Uterus (tissue), 2 donors: ENCODE data around the gene SCAF11.

Source experiments
- POLR2A ChIP-seq, 2 donors: fragments of 450-650 bp; IDR thresholded peaks; one replicate each; pipeline ENCODE4 v1.6.1; 2016; ENCODE audit warnings: antibody characterized with exemption in 2 of 2, mild to moderate bottlenecking in 1 of 2, moderate library complexity in 1 of 2
- TF ChIP-seq, protein P1 (sequence below), 4 experiments: fragments of 200-600 bp in 2 of 4; fragments of 450-650 bp in 2 of 4; sonication (generic) in 2 of 4; IDR thresholded peaks; one replicate each; pipeline ENCODE4 v1.5.1; 2016 to 2019; ENCODE audit warnings: antibody characterized with exemption in 4 of 4, mild to moderate bottlenecking in 2 of 4, moderate library complexity in 1 of 4

DNA sequence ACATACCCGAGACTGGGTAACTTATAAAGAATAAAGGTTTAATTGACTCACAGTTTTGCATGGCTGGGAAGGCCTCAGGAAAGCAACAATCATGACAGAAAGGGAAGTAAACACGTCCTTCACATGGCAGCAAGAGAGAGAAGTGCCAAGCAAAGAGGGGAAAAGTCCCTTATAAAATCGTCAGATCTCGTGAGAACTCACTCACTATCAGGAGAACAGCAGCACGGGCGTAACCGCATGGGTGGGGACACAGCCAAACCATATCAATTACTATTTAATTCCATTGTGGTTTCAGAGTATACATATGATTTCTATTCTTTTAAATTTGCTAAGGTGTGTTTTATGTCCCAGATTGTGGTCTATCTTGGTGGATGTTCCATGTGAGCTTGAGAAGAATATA is 117.9 kb downstream of the SCAF11 start:
- TF ChIP-seq POLR2A (IDR thresholded peaks at IDR 0.05): no peak
- TF ChIP-seq, protein P1, sequence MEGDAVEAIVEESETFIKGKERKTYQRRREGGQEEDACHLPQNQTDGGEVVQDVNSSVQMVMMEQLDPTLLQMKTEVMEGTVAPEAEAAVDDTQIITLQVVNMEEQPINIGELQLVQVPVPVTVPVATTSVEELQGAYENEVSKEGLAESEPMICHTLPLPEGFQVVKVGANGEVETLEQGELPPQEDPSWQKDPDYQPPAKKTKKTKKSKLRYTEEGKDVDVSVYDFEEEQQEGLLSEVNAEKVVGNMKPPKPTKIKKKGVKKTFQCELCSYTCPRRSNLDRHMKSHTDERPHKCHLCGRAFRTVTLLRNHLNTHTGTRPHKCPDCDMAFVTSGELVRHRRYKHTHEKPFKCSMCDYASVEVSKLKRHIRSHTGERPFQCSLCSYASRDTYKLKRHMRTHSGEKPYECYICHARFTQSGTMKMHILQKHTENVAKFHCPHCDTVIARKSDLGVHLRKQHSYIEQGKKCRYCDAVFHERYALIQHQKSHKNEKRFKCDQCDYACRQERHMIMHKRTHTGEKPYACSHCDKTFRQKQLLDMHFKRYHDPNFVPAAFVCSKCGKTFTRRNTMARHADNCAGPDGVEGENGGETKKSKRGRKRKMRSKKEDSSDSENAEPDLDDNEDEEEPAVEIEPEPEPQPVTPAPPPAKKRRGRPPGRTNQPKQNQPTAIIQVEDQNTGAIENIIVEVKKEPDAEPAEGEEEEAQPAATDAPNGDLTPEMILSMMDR (IDR thresholded peaks at IDR 0.05): no peak
